IMR-90 (cell line): ENCODE results near the gene DAD1. TPM values are rescaled to one million over a fixed set of nuclear protein-coding genes. Genes with fewer than 3 reads are reported as not detected.

Experiments used
- microRNA-seq, 2 experiments: library from miRNA; stranded (forward) in 1 of 2; unstranded in 1 of 2; fragments of 10-50 nt in 1 of 2; fragments of <30 nt in 1 of 2; gene quantifications in 1 of 2; microRNA quantifications in 1 of 2; one replicate each; pipeline versions ENCODE3 to v1.1.0; 2013 to 2020; ENCODE audit not compliant: insufficient read depth in 1 of 2, insufficient read length in 1 of 2, unreplicated experiment in 1 of 2
- polyA plus RNA-seq, 3 experiments: library from polyadenylated mRNA; depleted of rRNA; stranded (reverse); fragments of >200 nt; gene quantifications; 2 replicates each; pipeline ENCODE4 v1.2.3, GENCODE V29; 2012; ENCODE audit warnings: low replicate concordance in 1 of 3
- small RNA-seq, 5 experiments: library from RNA; depleted of rRNA; stranded (forward); fragments of <200 nt; gene quantifications; one replicate each; pipeline ENCODE3, GENCODE V24; 2012
- total RNA-seq: library from RNA; depleted of rRNA; stranded (reverse); fragments of >200 nt; gene quantifications from 2 replicates; pipeline ENCODE4 v1.2.3, GENCODE V29; 2012; rRNA removed

The DAD1 gene
- total and polyA plus RNA-seq, 2 of the 4 experiments (the other 2 are of a cell fraction) = 396 to 496 TPM

Small RNA genes within 50 kb of the gene (microRNA-seq; reads per million reads assigned to microRNA genes)
- gene TRAJ1 (ENCODE audit: insufficient read depth, insufficient read length) (not detected), gene TRAJ10 (ENCODE audit: insufficient read depth, insufficient read length) (not detected), gene TRAJ11 (ENCODE audit: insufficient read depth, insufficient read length) (not detected), gene TRAJ12 (ENCODE audit: insufficient read depth, insufficient read length) (not detected), gene TRAJ13 (ENCODE audit: insufficient read depth, insufficient read length) (not detected), gene TRAJ14 (ENCODE audit: insufficient read depth, insufficient read length) (not detected), gene TRAJ16 (ENCODE audit: insufficient read depth, insufficient read length) (not detected), gene TRAJ17 (ENCODE audit: insufficient read depth, insufficient read length) (not detected), gene TRAJ18 (ENCODE audit: insufficient read depth, insufficient read length) (not detected), gene TRAJ19 (ENCODE audit: insufficient read depth, insufficient read length) (not detected), gene TRAJ2 (ENCODE audit: insufficient read depth, insufficient read length) (not detected), gene TRAJ20 (ENCODE audit: insufficient read depth, insufficient read length) (not detected), gene TRAJ21 (ENCODE audit: insufficient read depth, insufficient read length) (not detected), gene TRAJ22 (ENCODE audit: insufficient read depth, insufficient read length) (not detected), gene TRAJ23 (ENCODE audit: insufficient read depth, insufficient read length) (not detected), gene TRAJ24 (ENCODE audit: insufficient read depth, insufficient read length) (not detected), gene TRAJ25 (ENCODE audit: insufficient read depth, insufficient read length) (not detected), gene TRAJ26 (ENCODE audit: insufficient read depth, insufficient read length) (not detected), gene TRAJ27 (ENCODE audit: insufficient read depth, insufficient read length) (not detected), gene TRAJ28 (ENCODE audit: insufficient read depth, insufficient read length) (not detected), gene TRAJ3 (ENCODE audit: insufficient read depth, insufficient read length) (not detected), gene TRAJ4 (ENCODE audit: insufficient read depth, insufficient read length) (not detected), gene TRAJ5 (ENCODE audit: insufficient read depth, insufficient read length) (not detected), gene TRAJ6 (ENCODE audit: insufficient read depth, insufficient read length) (not detected), gene TRAJ7 (ENCODE audit: insufficient read depth, insufficient read length) (not detected), gene TRAJ8 (ENCODE audit: insufficient read depth, insufficient read length) (not detected), gene TRAJ9 (ENCODE audit: insufficient read depth, insufficient read length) (not detected)

Small RNA genes within 50 kb of the gene (small RNA-seq; reads per million reads assigned to genes)
- 0 reads per million in 5 experiments for gene TRAJ1
- 0 reads per million in 5 experiments for gene TRAJ10
- gene TRAJ11 = 0 reads per million in 5 experiments
- 0 reads per million in 5 experiments for gene TRAJ12
- 0 reads per million in 5 experiments for gene TRAJ13
- gene TRAJ14 = 0 reads per million in 5 experiments
- 0 reads per million in 5 experiments for gene TRAJ16
- 0 reads per million in 5 experiments for gene TRAJ17
- gene TRAJ18 = 0 reads per million in 5 experiments
- 0 reads per million in 5 experiments for gene TRAJ19
- 0 reads per million in 5 experiments for gene TRAJ2
- gene TRAJ20 = 0 reads per million in 5 experiments
- gene TRAJ21 = 0 reads per million in 5 experiments
- 0 reads per million in 5 experiments for gene TRAJ22
- gene TRAJ23 = 0 reads per million in 5 experiments
- 0 reads per million in 5 experiments for gene TRAJ24
- 0 reads per million in 5 experiments for gene TRAJ25
- 0 reads per million in 5 experiments for gene TRAJ26
- gene TRAJ27 = 0 reads per million in 5 experiments
- 0 reads per million in 5 experiments for gene TRAJ28
- 0 reads per million in 5 experiments for gene TRAJ3
- 0 reads per million in 5 experiments for gene TRAJ4
- gene TRAJ5 = 0 reads per million in 5 experiments
- 0 reads per million in 5 experiments for gene TRAJ6
- gene TRAJ7 = 0 reads per million in 5 experiments
- gene TRAJ8 = 0 reads per million in 5 experiments
- 0 reads per million in 5 experiments for gene TRAJ9

Other genes starting within 250 kb of the DAD1 start
- 5.0 and 5.3 TPM in 2 replicates for gene ABHD4, start 9.1 kb upstream of the DAD1 start, total RNA-seq
- gene ABHD4, start 9.1 kb upstream of the DAD1 start, polyA plus RNA-seq (2012; rRNA removed) = 21.8 and 22.0 TPM in 2 replicates
- gene OR6J1, start 55.1 kb upstream of the DAD1 start, total RNA-seq = not detected in 2 replicates
- gene OR6J1, start 55.1 kb upstream of the DAD1 start, polyA plus RNA-seq (2012; rRNA removed) = not detected in 2 replicates
- gene OXA1L, start 177.5 kb upstream of the DAD1 start, total RNA-seq = 40.0 and 47.3 TPM in 2 replicates
- 113 and 161 TPM in 2 replicates for gene OXA1L, start 177.5 kb upstream of the DAD1 start, polyA plus RNA-seq (2012; rRNA removed)
- 1.4 and 2.0 TPM in 2 replicates for gene SLC7A7, start 226.2 kb upstream of the DAD1 start, total RNA-seq
- gene SLC7A7, start 226.2 kb upstream of the DAD1 start, polyA plus RNA-seq (2012; rRNA removed) = 1.4 and 1.8 TPM in 2 replicates
- 23.9 and 51.4 TPM in 2 replicates for gene MRPL52, start 240.7 kb upstream of the DAD1 start, total RNA-seq
- gene MRPL52, start 240.7 kb upstream of the DAD1 start, polyA plus RNA-seq (2012; rRNA removed) = 33.1 and 45.7 TPM in 2 replicates
- 124 and 156 TPM in 2 replicates for gene MMP14, start 247.4 kb upstream of the DAD1 start, total RNA-seq
- gene MMP14, start 247.4 kb upstream of the DAD1 start, polyA plus RNA-seq (2012; rRNA removed) = 315 and 375 TPM in 2 replicates